ENCODE results near the gene ITPR2.

The ITPR2 gene

DNA sequence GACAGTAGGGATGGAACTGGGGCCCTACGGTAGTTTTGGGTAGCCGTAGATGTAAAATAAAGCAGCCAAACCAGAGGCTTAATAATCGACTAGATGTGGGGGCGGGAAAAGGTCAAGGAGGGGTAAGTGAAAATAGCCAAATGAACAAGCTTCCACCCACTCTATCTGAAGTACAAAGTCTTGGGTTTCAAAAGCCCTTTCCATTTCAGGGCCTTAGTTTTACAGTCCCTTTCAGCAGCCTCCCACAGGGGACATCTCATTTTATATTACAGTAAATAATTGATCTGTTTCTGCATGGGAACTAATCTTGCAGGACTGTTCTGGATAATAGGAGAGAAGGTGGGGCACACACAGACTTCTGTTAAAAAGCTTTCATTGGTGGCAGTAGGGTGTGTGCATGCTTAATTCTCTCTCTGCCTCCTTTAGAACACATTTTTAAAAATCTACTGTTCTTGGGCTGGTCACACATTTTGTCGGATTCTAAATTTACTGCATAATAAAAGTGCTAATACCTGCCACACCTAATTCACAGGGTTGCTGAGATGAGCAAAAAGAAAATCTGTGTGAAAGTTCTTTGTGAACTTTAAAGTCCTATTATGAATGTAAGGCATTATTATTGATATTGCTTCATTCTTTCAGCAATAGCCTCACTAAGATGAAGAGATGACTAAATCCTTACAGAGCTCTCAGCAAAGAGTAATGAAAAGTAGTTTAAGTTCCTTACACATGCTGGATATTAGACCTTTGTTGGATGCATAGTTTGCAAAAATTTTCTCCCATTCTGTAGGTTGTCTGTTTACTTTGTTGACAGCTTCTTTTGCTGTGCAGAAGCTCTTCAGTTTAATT lies 104.6 kb downstream of the ITPR2 start:
- no peak for DNase-seq

DNA sequence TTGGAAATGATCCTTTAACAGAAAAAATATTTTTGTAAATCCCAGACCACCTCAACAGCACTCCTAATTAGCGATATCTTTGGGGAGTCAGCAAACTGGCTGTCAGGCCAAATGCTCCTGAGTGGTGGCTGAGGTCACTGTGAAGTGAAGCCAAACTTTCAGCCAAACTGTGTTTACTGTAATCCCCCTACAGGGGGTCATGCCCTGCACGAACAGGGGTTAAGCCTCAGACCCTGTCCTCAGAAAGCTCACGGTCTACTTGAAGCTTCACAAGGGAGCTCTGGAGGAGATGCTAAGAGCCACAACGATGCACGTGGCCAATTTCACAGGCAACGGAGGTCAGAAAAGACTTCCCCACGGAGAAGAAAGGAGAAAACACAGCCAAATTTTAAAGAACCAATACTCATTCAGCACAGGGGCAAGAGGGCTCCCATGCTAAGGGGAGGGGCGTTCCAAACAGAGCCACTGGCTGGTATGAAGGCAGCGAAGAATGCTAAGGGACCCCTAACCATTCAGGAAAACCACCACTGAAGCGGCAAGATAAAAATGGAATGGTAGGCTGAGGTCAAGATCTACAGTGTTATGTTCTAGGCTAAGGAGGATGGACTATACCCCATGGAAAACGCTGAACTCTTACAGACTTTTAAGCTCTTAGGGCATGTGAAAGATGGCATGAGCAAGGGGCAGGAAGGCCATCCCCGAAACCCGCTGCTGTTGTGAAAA lies 105.4 kb downstream of the ITPR2 start:
- no peak for DNase-seq

DNA sequence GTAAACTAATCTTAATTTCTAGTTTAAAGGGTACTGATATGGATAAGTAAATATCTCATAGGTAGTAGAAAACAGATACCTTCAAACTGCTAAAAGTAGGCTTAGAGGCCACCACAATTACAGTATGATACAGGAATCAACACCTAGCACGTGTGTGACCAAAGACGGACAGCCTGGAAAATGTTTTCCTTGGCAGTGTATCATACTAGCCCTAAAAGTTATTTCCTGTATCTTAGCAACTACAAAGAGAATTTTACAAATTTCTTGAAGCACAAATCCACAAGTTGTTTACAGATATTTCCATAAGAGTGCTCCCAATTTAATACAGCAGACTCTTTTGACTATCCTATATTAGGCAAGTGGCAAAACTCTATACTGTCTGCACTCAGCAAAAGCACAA lies 106.0 kb downstream of the ITPR2 start:
- no peak for DNase-seq

DNA sequence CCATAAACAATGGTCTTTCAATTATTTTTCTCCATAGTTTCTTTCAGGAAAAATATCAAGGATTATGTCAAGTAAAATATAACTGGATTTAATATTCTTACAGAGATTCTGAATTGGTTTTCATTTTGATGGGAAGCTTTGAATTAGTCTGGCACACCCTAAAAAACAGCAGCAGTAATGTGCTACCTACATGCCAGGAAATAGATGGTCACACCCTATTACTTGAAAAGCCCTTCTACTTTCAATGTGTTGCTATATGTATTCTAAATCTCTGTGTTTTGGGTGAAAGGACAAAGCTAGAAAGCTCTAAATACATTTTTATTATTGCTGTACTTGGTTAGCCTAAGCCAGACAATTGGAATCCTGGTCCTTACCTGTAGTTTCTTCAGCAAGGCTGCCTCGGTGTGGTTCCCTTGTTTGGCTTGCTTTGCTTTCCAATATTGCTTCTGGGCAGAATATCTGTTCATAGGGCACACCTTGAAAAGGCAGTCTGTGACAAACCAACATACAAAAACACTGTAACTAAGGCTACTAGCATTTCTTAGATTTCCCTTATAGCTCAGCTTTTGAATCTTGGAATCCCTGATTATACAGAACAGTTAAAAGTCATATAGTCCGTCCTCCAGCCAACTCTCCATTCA lies 107.6 kb downstream of the ITPR2 start:
- DNase-seq, result no peak

DNA sequence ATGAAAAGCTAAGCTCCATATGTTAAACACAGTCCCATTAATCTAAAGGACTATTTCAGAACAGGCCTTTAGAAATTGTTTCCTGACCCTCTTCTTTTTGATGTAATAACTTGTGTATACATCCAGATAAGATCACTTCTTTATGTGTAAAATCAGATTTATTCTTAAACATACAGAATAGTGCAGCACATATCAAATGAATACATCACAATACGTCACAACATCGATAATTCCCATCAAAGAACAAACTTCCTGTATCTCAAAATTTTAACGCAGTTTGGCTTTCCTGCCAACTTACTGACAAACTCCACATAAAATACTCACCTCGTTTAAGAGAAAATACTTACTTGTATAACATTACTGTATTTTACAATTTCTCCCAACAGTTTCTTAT lies 108.7 kb downstream of the ITPR2 start:
- no peak for DNase-seq

DNA sequence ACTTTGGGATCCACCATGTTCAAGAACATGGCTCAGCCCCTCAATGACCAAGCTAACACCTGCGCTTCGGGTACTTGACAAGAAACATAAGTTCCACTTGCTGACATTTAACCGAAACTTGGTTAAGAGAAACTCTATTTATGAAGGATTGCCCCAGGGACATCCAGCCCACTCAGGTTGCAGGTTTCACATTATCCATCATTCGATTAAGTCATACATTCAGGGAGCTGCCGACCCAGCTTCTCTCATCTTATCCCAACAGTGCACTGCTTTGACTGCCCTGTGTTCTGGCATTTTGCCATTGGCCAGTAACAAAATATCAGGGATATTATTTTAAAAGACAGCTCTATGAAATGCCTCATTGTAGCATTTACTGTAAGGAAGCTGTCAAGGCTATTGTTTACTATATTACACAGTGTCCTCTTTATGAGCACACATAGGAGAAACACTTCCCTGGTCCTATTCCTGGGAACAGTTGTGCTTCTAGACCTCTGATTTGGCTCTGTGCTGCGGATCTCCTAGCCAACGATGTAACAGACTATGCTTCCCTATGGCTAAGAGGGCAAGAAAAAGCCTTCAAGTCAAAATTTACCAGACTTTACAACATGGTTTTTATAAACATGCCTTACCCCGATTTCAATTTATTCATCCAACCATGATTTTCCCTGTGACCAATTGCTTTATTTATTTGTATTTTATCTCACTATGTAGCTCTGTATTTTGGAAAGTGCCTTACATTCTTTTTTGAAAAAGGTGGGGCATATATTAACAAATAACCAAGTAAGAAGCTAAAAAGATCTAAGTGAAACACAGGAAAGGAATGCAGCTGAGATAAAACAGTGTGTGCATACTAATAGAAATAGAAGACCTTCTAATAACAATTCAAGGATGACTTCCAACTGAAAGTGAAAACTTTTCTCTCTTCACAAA lies 109.3 kb downstream of the ITPR2 start:
- no peak for DNase-seq

DNA sequence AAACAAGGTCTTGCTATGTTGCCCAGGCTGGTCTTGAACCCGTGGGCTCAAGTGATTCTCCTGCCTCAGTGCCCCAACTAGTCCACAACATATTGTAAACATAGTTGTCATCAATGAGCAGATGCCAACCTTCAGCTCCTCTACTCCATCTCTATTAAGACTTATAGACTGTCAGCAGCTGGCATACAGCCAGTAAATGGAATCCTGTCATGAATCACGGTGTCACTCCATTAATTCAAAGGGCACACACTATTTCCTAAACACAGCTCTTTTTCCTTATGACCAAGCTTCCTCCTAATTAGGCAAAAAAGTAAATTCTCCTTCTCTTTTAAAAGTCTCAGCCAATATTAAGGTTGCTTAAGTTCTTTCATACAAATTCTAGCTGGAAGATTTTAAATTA lies 111.2 kb downstream of the ITPR2 start:
- no peak for DNase-seq

DNA sequence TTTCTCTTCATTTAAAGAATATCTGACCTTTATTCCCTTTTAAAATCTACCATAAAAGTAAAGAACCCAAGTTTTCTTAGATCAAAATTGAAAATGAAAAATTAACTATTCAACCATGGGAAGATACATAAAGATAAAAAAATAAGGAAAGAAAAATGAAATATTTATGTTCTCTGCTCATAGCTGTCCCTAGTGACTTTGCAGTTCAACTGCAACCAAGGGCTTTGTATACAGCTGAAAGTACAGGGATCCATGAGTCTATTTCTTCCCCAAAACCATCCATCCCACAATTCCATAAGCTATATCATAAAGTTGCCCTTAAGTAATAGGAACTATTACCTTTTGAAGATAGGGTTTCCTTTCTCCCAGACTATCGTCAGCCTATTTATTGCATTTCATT lies 113.1 kb downstream of the ITPR2 start:
- no peak for DNase-seq

DNA sequence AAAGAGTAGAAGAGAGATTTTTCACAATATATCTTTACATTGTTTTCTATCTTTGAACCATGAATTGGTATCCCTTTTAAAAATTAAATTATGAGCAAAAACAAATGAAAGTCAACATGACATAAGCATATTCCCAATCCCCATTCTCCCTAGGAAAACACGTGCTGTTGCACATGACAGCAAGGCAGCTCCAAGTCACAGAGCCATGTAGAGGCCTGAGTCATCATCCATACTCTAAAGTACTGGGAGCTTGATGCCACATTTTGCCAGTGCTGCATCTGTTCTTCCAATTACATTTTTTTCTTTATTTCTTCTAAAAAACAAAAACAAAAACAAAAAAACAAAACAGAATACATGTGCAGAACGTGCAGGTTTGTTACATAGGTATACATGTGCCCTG lies 115.2 kb downstream of the ITPR2 start:
- DNase-seq, result no peak

DNA sequence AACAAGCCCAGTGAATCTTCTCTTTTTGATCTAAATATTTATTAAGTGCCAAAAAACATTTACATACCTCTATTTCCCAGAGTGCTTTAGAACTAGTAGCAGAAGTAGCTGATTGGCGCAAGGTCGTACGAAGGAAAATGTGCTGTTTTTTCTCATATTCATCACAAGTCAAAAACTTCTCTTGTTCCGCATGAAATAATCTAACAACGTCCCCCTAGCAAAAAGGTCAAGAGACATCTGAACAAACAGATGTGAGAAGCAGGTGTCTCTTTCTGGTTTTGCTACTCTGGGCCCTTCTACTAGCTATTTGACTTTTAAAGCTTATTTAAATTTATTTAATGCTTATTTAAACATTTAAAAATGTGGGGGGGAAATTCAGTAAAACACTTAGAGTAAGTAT lies 117.8 kb downstream of the ITPR2 start:
- no peak for DNase-seq

DNA sequence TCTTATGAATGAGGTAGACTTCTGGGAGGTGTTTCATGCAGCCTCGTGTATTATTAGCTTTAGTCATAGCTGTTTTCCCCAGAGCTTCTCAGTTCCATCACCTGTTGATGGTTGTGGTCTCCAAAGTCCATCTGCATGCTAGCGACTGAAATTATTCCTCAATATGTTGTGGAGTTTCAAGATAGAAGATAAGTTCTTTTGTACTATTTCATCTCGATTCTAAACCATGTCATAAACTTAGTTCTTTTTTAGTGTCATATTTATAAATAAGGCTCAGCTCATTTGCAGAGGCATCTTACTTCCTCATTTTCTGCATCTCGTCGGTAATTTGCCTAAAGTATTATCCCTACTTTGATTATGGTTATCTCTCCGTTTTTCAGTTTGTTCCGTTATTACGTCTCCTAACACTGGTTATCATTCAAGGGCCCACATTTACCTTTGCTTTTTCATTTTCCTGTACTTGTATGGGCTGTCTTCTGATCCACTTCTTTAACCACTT lies 119.1 kb downstream of the ITPR2 start:
- no peak for DNase-seq

DNA sequence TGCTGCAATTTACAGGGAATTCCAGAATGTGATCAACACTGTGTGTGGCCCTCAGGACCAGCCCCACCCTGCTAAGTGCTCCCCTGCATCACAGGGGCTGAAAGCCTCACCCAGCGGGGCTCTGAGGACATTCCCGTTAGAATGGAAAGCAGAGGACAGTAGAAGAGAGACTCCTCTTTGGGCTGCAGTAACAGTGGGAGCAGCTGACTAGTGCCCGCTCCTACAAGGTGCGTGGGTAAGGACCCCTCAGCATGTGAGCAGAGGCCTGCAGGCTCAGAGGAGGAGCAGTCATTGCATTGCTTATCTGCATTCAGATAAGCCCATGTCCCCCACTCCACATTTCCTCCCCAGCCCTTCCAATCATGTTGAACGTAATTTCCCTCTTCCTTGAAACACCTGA lies 120.1 kb downstream of the ITPR2 start:
- DNase-seq, result no peak

DNA sequence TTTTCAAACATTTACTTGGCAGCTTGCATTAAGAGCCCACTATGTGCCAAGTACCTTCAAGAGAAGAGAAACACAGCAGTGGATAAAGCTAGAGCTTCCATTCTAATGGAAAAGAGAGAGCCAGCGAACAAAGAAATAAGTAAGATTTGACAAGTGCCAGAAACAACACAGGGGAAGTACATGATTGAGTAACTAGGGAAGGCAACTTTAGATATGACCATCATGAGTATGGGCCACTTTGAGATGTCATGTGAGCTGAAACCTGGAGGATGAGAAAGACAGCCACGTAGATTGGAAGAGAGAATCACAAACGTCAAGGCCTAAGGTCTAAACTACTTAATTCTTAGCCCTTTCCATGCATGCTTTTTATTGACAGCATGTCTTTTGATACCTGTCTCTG lies 121.4 kb downstream of the ITPR2 start:
- DNase-seq, result no peak

DNA sequence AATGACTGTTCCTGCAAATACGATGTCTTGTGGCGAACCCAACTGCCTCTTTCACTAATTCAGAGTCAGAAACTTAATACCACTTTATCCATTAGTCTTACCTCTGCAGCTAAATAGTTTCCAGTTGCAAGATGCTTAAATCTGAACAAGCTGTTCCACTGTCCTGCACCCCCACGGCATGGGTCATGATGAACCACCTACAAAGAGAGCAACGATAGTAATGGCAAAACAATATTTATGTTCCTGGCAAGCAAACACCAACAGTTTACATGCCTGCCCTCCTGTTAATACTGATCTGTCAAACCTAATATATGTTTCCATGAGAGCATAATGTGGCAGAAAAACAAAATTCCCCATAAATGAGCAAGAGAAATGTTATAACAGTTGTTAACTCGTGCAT lies 121.9 kb downstream of the ITPR2 start:
- no peak for DNase-seq

DNA sequence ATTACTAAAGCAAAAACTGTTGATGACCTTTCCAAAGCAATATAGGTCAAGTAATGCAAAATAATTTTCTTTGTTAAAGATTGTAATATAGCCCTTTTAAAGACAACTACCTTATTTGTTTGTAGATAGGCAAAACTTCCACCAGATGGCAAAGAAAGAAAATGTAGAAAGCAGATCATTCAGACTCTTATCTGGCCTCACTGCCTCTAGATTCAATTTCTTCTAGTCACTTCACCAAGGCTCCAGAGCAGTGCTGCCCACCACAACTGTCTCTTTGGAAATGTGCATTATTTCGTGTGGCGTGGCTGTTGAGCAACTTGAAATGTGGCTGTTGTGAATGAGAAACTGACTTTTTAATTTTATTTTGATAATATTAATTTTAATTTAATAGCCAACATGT lies 127.1 kb downstream of the ITPR2 start:
- DNase-seq, result no peak

DNA sequence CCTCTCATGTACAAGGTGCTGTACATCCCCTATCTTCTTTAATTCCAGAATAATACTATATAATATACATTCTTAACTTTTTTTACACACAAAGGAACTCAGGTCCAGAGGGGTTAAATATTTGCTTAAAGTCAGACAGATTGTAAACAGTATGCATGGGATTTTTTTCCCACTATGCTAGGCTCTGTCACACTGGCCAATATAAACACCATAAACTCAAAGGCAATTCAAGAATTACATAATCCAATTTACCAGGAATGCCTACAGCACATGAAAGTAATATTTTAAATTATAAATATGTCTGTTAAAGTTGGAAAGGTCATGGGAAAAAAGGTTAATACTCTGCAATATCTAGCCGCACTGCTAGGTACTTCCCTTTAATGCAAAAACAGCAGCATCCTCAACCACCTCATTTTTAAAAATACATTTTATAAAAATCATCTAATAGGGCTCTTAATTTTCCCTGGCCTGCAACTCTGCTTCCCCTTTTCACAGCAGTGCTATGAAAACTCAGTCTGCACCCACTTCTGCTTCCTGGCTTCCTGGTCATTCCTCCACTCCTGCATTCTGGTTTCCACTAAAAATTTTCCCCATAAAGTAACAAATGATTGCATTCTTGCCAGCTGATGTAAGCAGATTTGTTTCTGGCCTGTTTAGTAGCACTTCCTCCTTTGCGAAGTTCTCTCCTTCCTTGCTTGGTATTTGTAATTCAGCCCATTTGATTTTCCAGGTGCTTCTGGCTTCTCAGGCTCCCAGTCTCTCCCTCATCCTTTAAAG lies 128.1 kb downstream of the ITPR2 start:
- no peak for DNase-seq

DNA sequence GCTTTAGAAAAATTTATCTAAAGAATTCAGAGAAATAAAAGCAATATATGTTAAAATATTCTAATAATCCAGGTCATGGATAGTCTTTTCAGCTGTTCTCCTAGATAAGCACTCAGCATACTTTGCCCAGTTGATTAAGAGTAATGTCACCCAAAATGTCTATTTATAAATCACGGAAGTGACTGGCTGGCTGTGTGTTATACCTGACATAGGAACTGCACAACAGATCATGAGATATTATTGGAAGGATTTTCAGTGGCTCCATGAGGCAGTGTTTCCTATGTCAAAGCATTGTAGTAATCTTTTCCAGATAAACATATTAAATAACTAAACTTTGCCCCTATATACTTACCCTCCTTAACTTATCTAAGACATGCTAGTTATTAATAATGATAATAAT lies 128.8 kb downstream of the ITPR2 start:
- no peak for DNase-seq

DNA sequence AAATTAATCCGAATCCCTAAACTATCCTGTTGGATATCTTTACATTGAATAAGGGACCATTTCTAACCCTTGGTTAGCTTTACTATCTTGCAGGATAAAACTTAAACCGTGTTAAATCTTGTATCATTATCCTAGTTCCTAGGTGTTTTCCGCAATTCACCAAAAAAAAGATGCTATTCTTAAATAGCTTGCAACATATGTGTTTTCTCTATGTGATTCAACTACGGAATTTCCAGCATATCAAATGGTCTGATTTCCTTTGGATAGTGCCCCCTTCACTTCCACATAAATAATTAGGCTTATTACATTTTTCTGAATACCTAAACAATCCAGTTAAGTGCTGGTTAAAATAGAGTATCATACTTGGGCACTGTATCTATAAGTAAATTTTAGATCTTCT lies 130.3 kb downstream of the ITPR2 start:
- no peak for DNase-seq

DNA sequence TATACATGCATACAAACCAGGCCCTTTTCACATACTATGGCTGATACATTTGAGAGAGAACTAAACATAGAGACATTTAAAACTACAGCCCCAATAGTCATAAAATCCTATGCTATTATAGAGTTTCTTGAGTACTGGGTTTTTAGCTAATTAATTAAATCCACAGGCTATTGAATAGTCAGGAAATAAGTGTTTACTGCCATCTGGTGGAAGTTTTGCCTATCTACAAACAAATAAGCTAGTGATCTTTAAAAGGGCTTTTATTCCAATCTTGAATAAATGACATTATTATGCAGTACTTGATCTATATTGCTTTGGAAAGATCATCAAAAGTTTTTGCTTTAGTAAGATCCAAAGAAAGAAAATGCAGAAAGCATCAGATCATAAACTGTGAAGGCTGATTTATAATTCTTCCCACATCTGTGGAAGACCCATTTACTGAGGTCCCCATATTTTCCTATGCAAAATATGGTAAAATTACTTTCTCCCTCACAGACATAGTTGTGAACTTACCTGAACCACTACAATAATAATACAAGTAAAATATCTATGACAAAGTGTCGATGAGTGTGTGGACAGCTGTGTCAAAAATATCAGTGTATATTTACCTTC lies 131.3 kb downstream of the ITPR2 start:
- DNase-seq, result no peak

DNA sequence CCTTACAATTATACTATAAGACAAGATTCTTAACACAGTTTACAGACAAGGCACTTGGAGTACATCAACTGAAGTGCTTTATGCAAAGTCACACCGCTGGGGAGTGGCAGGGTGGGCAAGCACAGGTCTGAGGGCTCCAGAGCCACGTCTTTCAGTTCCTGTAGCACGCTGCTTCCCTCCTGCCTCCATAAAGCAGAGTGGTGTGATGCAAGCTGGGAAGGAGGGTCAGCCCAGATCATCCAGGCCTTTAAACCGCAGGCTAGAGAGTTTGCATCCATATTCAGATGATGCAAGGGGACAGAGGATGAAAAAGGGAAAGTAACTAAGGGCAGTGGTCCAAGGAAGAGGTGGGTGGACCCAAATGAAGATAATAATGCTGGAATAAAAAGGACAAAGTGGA lies 132.6 kb downstream of the ITPR2 start:
- DNase-seq, result no peak

DNA sequence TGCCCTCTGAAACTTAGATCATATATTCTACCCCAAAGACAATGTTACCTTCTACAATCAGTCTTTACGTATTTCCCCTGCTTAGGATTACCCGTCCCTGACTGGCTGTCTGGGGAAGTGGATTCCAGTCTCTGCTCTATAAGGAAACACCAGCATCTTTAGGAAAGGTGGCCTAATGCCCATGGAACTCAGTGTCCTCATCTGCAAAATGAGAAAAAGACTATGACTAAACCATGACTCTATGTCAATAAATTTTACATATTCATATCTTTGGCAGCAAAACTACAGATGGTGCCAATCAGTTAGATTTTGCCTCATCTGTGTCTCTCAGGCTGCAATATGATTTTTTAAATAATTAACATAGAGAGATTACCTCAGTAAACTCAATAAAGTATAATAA lies 133.8 kb downstream of the ITPR2 start:
- no peak for DNase-seq

DNA sequence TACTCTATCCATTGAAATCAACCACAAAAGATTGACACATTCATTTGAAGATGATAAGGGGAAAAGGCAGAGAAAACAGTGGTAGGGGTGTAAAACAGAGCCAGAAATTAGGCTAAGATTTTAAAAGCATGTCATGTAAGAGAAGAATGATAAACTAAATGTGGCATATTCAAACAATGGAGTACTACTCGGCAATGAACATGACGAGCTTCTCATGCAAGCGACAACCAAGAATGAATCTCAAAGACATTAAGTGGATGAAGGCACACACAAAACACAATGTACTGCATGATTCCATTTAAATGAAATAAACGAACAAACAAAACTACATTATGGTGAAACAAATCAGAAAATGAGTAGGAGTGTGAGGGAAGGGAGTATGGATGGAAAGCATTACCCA lies 134.8 kb downstream of the ITPR2 start:
- DNase-seq, result no peak

All from activated CD4-positive, alpha-beta T cell treated with anti-CD3 and anti-CD28 coated beads for 1 hour (primary cell).